HG03378 (cell line): ENCODE measurements around the gene SELENON.
A peak's percentile ranks its signal among the peaks of the same experiment; 100 is the strongest.
"Not testable (repeated sequence)": the region's sequence is repeated elsewhere in the genome, so short reads cannot be mapped to it uniquely, and the experiment has no call there.

ENCODE experiments used
- ATAC-seq: cut with Tn5 transposase; IDR thresholded peaks from one replicate; pipeline ENCODE4 v1.9.1; 2021; ENCODE audit warnings: mild to moderate bottlenecking, moderate library complexity; ENCODE audit not compliant: unreplicated experiment

SELENON gene

DNA sequence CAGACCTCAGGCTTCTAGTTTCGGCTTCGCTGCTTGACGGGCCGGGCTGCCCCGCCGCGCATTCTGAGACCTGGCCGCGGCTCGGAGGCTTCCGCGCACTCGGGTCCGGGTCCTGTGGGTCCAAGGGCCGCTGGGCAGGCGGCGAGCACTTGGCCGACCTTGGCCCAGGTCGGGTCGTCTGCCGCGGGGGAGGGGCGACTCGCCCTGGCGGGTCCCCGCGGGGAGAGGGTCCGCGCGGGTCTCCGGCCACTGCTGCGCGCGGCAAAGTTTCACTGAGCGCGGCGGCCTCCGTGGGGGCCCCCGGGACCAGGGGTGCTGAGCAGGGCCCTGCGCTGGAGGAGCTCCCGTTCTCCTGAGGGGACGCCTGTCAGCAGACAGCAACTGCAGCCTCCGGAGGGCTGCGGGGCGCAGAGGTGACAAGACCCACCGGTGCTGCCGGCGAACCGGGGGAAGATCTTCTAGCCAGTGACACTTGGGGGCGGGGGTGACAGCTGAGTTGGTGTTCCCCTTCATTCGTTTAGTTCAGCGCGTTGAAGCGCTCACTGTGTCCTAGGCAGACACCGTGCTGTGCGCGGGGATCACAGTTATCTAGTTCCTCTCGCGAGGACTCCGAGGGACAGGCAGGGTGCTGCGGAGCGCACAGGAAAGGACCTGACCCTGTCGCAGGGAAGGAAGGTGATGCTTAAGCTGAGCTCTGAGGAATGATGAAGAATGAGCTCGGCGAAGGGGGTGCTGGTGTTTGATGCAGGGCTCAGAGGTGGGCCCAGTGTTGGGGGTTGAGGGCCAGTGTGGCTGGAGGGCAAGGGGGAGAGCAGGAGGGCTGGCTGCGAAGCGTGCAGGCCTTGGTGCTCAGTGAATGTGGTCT, 20.5 kb downstream of the SELENON start:
- peak; percentile 39 for ATAC-seq

- no peak for ATAC-seq
These were observed 21.1 kb downstream of the SELENON start for GRCh38 chr1:25821112-25821476.

GRCh38 chr1:25821630-25822091, 21.7 kb downstream of the SELENON start:
- ATAC-seq: no peak

GRCh38 chr1:25825605-25826004, 25.6 kb downstream of the SELENON start:
- no peak for ATAC-seq

- no peak for ATAC-seq
These were observed 26.6 kb downstream of the SELENON start for GRCh38 chr1:25826571-25826970.

- ATAC-seq: no peak
These were observed 28.5 kb downstream of the SELENON start for GRCh38 chr1:25828491-25828890.

DNA sequence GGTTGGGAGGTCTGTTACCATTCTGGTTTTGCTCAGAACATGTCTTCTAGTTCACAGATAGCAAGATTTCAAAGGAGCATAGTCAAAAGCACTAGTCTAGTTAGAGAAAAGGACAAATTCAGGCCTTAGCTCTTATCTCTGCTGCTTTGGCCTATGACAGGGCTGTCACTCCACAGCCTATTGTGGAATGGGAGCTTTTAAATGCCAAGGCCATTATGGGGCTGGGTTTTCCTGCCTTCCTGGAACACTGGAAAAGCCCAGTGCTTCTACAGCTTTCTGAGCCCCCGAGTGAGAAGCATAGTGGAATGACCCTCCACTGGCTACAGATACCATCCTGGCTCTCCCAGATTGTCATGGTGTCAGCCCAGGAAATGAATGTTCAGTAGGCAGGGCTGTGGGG, 29.1 kb downstream of the SELENON start:
- ATAC-seq: no peak

DNA sequence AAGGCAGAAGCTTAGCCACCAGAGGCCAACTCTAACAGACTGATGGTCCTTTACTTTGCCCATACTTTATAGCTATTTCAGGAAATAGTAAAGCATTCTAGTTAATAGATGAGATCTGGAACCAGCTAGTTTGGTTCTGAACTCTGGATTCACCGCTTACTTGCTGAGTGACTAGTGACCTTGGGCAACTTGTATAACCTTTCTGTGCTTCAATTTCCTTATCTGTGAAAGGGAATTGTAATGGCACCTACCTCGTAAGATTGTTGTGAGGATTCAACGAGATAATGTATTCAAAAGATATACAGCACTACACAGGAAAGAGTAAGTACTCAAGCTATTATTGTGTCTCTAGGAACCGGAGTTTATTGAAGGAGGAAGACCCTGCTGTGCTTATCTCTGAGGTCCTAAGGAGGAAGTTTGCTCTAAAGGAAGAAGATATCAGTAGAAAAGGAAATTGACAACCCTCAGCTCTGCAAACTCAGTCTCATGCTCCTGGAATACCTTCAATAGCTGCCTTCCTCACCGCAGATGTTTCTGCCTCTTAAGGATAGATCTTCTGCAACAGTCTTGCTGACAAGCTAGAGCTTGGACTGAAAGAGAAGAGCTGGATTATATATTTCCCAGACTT, 31.7 kb downstream of the SELENON start:
- ATAC-seq: no peak

DNA sequence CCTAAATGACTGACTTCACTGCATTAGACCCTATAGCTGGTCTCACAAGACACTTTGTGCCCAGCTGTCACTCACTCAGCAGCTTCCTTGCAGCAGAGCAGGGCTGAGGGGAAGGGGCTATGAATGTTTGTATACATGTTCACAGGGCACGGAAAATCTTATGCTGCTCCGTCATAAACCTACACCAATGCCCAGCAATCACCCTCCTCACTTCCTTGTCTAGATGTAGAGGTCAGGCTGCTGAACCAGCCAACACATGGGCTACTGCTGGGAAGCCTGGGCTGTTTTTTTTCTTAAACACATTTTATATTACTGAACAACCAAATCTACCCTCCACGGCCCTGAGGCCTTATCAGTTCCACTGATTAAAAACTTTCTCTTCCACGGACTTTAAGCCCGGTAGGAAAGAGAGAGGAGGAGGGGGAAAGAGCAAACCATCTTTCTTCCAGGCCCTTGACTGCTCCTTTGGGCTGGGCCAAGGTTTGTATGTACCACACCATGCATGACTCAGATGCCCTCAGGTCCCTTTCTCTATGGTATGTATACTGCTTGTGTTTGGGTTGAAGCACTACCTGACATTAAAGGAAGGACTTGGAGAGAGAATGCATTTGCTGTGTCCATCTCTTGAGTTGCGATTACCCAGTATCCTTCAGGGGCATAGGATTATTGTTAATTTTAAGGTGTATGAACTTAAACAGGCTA, 32.5 kb downstream of the SELENON start:
- ATAC-seq: no peak

DNA sequence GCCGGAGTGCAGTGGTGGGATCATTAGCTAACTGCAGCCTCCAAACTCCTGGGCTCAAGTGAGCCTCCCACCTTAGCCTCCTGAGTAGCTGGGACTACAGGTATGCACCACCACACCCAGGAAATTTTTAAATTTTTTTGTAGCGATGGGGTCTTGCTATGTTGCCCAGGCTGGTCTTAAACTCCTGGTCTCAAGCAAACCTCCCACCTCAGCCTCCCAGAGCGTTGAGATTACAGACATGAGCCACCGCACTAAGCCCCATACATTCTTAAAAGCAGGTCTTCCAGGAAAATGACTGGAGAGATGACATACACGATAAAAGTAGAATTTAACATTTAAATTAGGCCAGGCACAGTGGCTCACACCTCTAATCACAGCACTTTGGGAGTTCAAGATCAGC, 33.2 kb downstream of the SELENON start:
- ATAC-seq: no peak

DNA sequence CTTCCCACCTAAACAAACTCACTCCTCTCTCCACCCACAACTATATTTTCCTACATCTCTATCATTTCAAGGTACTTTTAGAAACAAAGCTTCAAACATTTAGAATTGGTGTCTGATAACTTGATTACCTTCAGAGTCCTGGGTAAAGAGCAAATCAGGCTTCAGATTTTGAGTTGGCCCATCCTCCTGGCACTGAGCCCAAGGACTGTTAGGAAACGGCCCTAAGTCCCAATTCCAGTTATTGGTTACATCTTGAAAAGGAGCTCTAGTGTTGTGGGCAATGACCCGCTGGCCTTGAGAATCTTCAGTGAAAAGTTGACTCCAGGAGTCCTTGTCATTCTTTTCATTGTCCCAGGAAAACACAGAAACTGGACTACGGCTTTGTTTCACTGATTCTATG, 34.9 kb downstream of the SELENON start:
- no peak for ATAC-seq

DNA sequence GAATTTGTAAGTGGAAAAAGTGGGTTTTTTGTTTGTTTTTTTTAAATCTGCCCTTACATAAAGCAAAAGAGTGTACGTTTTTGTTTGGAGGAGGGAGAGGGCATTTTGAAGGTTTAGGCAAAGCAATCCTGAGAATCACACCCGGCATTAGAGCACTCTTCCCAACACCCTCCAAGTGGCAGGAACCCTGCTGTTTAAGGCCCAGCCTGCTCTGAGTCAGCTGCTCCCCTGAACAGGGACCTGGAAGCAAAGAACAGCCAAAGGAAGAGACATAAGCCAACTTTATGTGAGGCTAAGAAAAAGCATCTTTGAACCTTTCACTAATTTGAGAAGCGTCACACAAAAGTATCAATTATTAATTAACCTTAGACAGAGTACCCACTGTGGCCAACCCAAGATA, 36.7 kb downstream of the SELENON start:
- no peak for ATAC-seq

DNA sequence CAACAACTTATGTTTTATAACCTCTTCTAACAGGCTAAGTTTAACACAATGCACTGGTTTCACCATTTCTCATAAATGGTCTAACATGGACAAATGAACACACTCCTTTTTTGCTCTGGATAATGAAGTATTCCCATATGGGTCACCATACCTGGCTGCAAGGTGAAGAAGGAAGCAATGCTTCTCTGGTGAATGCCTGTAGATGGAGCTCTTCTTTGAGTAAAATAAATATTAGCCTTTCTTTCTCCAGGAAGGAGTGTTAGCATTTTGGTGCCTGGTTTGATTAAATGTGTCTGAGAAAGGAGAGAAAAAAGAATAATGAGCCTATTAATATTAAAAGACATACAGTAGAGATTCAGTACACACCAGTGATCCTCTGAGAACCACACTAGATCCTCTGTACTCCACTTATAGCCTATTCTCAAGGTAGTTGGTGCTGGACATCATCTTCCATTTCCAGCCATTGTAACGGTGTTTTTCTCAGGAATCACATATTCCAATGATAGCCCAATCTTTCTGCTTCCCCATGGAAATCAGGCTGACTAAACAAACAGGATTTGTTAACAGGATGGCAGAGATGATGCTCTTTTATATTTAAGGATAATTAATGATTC, 37.4 kb downstream of the SELENON start:
- no peak for ATAC-seq

- not testable (repeated sequence) for ATAC-seq
These were observed 39.8 kb downstream of the SELENON start for GRCh38 chr1:25839808-25840207.

- no peak for ATAC-seq
These were observed 43.5 kb downstream of the SELENON start for GRCh38 chr1:25843483-25843882.

GRCh38 chr1:25844536-25845337, 44.7 kb downstream of the SELENON start:
- ATAC-seq: no peak

- no peak for ATAC-seq
These were observed 45.7 kb downstream of the SELENON start for GRCh38 chr1:25845664-25846063.

DNA sequence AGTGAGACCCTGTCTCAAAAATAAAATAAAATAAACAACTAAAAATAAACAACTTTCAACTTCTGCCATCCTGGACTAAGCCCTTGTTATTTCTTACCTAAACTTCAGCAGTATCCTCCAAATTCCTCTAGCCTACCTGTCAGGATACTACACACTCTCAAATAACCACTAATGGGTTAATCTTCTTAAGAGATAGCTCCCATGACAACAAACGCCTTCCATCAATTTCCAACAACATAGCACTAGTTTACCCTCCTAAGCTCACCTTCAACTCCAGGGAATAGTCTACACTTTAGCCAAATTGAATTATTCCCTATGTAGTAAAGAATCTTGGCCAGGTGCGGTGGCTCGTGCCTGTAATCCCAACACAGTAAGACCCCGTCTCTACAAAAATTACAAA, 47.9 kb downstream of the SELENON start:
- no peak for ATAC-seq

- no peak for ATAC-seq
These were observed 48.5 kb downstream of the SELENON start for GRCh38 chr1:25848531-25848930.

GRCh38 chr1:25854554-25854953, 54.6 kb downstream of the SELENON start:
- no peak for ATAC-seq

GRCh38 chr1:25856856-25857255, 56.9 kb downstream of the SELENON start:
- no peak for ATAC-seq
